T-helper 2 cell treated with Interferon-gamma antibody and Interleukin-4, amounts not matched to agents 5 μg/mL and 100 μg/mL, for 36 hours (primary cell): Measurements from ENCODE around the gene CMSS1.

ENCODE experiments used
- DNase-seq: peaks from one replicate; pipeline ENCODE4 v3.0.0; 2021; ENCODE audit warnings: low spot score
- H3K27ac Mint-ChIP-seq: one replicate; pipeline ENCODE4 v1.8.0; 2021; ENCODE audit warnings: mild to moderate bottlenecking, mixed read lengths
- H3K27me3 Mint-ChIP-seq: one replicate; pipeline ENCODE4 v1.8.0; 2021; ENCODE audit warnings: low read depth, mixed read lengths
- H3K36me3 Mint-ChIP-seq: one replicate; pipeline ENCODE4 v1.8.0; 2021; ENCODE audit warnings: low read depth, mixed read lengths
- H3K4me1 Mint-ChIP-seq: one replicate; pipeline ENCODE4 v1.8.0; 2021; ENCODE audit warnings: low read depth, mixed read lengths
- H3K4me3 Mint-ChIP-seq: one replicate; pipeline ENCODE4 v1.8.0; 2022; ENCODE audit warnings: mild to moderate bottlenecking, moderate library complexity, mixed read lengths
- H3K9me3 Mint-ChIP-seq: one replicate; pipeline ENCODE4 v1.8.0; 2021; ENCODE audit warnings: mixed read lengths

Gene CMSS1

DNA sequence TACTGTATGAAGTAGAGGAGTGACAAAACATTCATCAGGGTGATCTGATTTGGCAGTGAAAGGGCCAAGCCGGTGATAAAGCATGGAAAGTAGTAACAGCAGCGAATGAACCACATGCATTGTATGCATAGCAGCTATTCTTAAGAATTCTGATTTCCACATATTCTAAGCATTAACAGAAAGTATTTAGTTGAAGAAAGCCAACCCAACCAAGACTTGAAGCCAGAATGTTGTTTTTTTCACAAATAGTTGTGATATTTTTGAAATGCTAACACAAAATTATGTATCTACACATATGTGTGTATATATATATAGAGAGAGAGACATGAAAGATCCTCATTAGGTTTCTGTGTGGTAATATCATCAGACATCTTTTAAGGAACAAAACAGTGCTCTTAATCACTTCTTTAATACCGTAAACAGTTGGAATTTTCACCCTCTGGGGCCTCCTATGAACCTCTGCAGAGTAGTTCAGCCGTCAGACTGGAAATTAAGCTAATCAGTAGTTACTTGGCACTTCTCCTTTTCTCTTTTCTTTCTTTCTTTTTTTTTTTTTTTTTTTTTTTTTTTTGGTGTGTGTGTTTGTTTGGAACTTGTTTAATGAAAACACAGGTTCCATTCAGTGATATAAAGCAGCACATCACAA, 139.6 kb downstream of the CMSS1 start:
- Mint-ChIP-seq H3K9me3 (no peaks in the 10 kb centered on the region), H3K4me3 (no peak overlapping the region), H3K27ac (no peak overlapping the region), H3K27me3 (no peaks in the 10 kb centered on the region), H3K36me3 (no peaks in the 10 kb centered on the region), H3K4me1 (peaks cover 10% of the 10 kb centered on the region)
- no peak for DNase-seq

DNA sequence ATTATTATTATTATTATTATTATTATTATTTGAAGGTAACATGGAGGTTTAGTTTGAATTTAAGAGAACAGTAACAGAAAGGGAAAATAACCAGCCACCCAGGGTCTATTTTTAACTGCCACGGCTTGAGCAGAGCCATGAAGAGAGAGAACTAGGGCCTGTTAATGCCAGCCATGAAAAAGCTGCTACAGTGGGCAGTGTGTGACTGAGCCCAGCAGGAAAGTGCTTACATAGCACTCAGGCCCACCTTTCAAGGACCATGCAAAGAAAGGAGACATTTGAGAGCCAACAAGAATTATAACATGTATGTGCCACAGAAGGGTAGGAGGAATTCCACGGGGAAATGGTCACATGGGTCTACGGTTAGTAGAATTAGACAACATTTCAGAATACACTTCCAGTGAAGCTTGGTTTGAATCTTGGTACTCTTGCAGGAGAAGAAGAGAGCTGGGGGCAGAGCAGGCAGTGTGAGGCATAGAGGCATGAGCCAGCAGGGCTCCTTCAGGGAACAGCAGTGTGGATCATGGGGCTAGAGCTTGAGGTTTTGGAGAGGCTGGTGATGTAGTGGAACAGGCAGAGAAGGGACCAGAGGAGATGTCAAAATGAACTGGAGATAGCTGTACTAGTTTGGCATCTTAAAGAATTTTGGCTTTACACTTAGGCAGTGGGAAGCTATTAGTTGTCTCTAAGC, 140.7 kb downstream of the CMSS1 start:
- H3K27ac Mint-ChIP-seq, result no peak overlapping the region
- H3K4me1 Mint-ChIP-seq, result peaks cover 8% of the 10 kb centered on the region
- no peaks in the 10 kb centered on the region for H3K9me3 Mint-ChIP-seq
- H3K36me3 Mint-ChIP-seq, result no peaks in the 10 kb centered on the region
- no peak overlapping the region for H3K4me3 Mint-ChIP-seq
- no peak for DNase-seq
- H3K27me3 Mint-ChIP-seq, result no peaks in the 10 kb centered on the region

DNA sequence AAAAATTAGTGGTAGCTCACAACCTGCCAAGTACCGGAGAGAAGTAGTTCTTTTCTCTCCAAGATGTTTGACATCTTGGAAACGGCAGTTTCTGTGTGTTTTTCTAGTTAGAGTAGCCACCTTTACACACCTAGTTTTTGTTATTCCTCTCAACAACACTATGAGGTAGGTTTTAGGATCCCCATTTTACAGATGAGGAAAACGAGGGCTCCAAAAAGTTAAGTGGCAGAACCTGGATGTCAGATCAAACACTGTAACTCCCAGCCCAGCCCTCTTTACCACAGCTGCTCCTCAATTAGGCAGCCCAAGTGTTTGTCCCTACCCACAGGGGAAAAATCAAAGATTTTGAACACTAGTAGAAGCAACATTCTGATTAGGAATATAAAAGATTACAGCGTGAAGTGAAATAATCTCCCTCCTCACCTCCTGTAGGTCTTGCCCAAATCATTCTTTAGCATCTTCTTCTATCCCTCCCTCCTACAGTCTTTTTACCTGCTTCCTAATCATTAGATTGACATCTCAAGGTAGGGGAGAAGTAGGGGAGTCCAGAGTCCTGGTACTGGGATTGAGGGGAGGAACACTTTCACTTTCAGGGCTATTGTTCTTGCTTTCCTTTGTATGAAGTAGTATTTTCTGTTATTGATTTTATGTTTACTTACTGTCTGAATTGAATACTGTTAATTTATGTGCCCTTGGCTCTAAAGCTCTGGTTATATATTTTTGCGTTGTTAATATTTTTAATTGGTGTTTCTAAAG, 142.6 kb downstream of the CMSS1 start:
- Mint-ChIP-seq H3K36me3 (no peaks in the 10 kb centered on the region), H3K27me3 (no peaks in the 10 kb centered on the region), H3K9me3 (no peaks in the 10 kb centered on the region), H3K4me1 (peaks cover 2% of the 10 kb centered on the region), H3K27ac (no peak overlapping the region), H3K4me3 (no peak overlapping the region)
- no peak for DNase-seq

DNA sequence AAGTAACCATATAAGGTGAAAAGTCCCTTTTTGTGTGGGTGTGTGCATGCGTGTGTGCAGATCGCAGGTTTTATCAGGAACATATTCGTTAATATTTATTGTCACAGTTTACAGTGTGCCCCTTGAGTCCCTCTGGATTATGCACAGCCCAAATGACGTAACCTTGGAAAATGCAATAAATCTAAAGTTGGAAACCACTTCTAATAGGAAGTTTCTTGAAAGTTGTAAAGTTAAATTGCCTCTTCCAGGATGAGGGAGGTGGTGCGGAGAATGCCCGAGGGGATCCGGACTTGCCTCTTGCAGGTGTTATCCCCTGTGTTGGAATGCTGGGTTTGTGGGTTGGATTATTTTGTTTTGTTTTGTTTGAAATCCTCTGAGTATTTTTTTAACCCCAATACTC, 143.3 kb downstream of the CMSS1 start:
- Mint-ChIP-seq H3K27ac (no peak overlapping the region), H3K4me3 (no peak overlapping the region), H3K9me3 (no peaks in the 10 kb centered on the region)

DNA sequence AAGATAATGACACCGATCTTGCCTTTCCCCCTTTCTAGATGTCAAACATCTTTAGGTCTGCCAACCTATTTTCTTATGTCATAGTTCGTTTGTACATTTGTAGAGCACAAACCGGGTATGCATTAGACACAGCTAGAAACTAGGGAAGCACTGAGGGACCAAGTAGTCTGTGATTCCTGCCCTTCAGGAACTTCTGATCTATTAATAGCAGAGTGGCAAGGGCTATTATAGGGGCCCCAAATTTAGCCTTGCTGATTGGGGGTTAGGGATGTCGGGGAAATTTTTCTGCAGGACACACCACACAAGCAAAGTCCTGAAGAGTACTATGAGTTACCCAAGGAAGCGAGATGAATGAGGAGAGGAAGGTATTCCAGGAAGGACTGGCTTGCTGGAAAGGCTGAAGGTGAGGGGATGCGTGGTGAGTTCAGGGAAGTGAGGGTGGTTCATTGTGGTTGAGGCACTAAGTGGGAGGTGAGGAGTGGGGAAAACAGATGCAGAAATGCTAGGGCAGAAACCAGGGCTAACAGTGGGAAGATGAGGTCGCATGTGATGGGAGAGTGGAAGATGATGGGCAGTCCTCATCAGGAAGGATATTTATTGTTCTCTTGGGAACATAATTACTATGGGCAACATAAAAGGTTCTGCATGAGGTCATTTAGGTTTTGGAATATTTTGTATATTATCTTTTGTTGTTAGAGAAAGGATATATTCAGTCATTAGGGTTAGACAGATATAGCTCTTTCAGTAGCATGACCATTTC, 144.3 kb downstream of the CMSS1 start:
- H3K4me1 Mint-ChIP-seq, result peaks cover 2% of the 10 kb centered on the region
- no peak overlapping the region for H3K27ac Mint-ChIP-seq
- H3K9me3 Mint-ChIP-seq, result no peaks in the 10 kb centered on the region
- no peak overlapping the region for H3K4me3 Mint-ChIP-seq
- no peaks in the 10 kb centered on the region for H3K36me3 Mint-ChIP-seq
- no peak for DNase-seq
- H3K27me3 Mint-ChIP-seq, result no peaks in the 10 kb centered on the region

More for the DNA sequence above, 143.3 kb downstream of the CMSS1 start:
- Mint-ChIP-seq H3K36me3 (no peaks in the 10 kb centered on the region), H3K4me1 (peaks cover 2% of the 10 kb centered on the region), H3K27me3 (no peaks in the 10 kb centered on the region)
- no peak for DNase-seq

DNA sequence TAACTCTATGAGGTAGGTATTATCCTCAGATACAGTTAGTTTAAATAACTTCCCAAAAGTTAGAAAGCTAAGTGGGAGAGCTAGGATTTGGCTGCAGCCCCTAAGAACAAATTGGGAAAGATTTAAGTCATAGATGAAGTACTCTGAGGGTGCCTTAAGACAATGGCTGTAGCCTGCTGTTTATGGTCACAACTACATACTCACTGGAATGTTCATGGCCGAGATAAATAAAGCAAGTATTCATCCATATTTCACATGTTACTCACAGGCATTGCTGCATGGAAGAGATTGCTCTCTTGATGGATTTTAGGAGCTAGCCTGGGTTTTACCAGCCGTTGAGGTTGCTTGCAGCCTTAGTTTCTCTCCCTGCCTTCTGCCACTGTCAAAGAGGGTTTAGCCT, 145.0 kb downstream of the CMSS1 start:
- H3K36me3 Mint-ChIP-seq, result no peaks in the 10 kb centered on the region
- no peaks in the 10 kb centered on the region for H3K27me3 Mint-ChIP-seq
- H3K4me3 Mint-ChIP-seq, result no peak overlapping the region
- H3K4me1 Mint-ChIP-seq, result peaks cover 2% of the 10 kb centered on the region
- no peak for DNase-seq
- no peak overlapping the region for H3K27ac Mint-ChIP-seq
- no peaks in the 10 kb centered on the region for H3K9me3 Mint-ChIP-seq

DNA sequence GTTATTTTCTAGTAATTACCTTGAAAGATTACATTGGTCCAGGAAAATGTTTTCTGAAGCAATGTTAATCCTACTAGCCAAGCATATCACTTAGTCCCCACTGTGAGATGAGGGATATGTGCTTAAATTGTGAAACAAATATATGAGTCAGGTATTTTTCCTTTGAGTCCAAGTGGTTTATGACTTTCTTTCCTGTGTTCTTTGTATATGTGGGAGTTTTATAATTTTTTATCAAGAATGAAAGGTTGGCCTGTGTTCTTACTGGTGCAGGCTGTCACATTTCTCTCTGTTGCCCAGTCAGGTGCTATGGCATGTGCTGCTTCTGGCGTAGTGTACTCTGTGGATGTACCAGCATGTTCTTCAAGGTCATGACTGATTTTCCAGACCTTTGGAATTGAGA, 147.4 kb downstream of the CMSS1 start:
- Mint-ChIP-seq H3K36me3 (no peaks in the 10 kb centered on the region), H3K4me3 (no peak overlapping the region), H3K27me3 (no peaks in the 10 kb centered on the region), H3K27ac (no peak overlapping the region), H3K9me3 (no peaks in the 10 kb centered on the region), H3K4me1 (peaks cover 20% of the 10 kb centered on the region)
- DNase-seq, result no peak

DNA sequence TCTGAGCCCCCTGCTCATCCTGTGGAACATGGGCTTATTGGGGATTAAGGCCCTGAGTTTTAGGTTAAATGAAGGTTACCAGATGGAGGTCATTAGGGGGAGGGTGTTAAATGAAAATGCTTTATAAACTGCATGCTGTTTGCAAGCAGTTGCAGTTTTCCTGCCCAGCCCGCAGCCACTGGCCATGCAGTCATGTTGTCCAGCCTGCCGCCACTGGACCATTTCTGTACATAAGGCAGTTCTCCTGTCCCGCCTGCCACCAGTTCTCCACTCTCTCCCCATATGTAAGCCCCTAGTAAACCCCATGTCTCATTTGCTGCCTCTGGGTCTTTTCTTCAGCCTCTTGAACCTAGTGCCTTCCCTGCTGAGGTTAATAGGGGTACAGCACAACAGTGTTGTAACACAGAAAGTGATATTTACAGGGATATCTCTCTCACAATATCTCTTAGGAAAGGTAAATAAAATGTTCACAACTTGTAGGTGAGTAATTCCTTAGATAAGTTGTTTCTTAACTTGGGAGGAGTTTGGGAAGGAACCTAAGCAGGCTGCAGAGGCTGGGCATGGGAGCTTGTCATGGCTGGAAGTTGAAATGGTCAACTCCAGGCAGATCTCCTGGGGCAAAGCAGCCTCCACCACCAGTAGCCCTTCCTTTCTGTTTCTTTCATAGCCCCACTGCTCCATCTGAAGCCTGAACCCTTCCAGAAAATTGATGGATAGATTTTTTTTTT, 148.2 kb downstream of the CMSS1 start:
- H3K27ac Mint-ChIP-seq, result no peak overlapping the region

DNA sequence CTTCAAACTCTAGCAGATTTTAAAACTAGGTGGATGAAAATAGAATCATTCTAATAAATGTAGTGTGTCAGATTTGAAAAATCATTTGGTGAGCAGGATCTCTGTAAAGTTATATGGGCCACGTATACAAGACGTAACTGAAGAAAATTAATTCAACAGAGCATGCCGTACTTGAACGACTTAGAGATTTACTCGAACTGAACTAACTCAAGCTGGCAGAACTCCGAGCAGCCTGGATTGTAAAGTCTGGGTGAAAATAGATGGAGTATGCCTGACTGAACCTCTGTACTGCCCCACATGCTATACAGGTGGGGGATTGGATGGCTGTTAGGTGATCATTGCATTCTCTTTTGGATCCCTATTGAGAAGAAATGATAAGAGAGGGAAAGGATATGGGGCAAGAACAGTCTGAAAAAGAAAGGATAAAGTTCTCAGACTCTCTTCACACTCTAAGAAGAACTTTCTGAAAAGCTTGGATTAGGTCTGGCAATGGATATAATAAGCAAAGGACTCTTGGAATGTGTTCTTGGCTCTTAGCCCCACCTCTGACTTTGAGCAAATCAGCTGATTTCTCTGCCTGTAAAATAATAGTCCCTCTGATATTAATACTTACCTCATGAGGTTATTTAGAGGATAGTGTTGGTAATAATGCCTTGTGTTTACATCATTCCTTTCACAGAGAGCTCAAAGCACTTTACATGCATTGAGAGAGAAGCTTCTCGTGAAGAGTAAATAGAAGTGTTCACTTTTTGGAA, 149.2 kb downstream of the CMSS1 start:
- Mint-ChIP-seq H3K36me3 (no peaks in the 10 kb centered on the region), H3K4me3 (no peak overlapping the region), H3K27me3 (no peaks in the 10 kb centered on the region), H3K4me1 (peaks cover 27% of the 10 kb centered on the region), H3K27ac (no peak overlapping the region), H3K9me3 (no peaks in the 10 kb centered on the region)
- no peak for DNase-seq

More for the DNA sequence above, 148.2 kb downstream of the CMSS1 start:
- DNase-seq, result no peak
- Mint-ChIP-seq H3K27me3 (no peaks in the 10 kb centered on the region), H3K9me3 (no peaks in the 10 kb centered on the region), H3K4me3 (no peak overlapping the region), H3K36me3 (no peaks in the 10 kb centered on the region), H3K4me1 (peaks cover 28% of the 10 kb centered on the region)

DNA sequence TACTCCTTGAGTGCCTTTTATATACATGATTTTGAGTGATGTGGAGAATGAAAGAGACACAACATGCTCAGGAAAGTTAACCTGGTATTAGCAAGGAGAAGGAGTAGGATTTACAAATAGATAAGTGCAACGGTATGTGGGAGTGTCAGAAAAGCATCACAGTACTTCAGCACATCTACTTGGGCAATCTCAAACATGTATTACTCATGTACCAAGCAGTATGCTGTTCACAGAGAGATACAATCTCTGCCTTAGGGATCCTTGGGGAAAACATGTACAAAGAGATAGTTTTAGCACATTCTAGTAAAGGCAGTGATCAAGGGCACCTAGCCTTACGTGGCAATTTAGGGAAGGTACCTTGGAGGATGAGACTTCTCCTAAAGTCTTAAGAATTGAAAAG, 150.1 kb downstream of the CMSS1 start:
- DNase-seq, result no peak
- H3K9me3 Mint-ChIP-seq, result no peaks in the 10 kb centered on the region
- H3K4me1 Mint-ChIP-seq, result peaks cover 25% of the 10 kb centered on the region
- no peak overlapping the region for H3K4me3 Mint-ChIP-seq
- H3K27ac Mint-ChIP-seq, result no peak overlapping the region
- no peaks in the 10 kb centered on the region for H3K27me3 Mint-ChIP-seq
- no peaks in the 10 kb centered on the region for H3K36me3 Mint-ChIP-seq

DNA sequence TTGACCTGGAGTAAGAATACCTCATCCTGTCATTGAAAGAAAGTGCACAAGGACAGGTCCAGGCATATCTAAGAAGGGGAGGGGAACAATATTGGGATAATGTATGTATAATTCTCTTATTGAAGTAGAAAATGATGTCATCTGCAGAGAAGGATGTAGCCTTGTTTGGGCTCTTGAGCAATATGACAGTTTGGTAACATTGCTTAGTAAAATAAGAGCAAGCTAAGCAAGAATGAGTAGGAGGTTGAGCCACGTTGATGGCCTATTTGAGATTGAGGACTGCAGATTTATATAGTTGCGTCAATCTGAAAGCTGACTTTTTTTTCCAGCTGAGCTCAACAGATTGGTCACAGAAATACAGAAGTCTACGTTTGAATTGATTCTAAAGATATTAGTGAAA, 151.5 kb downstream of the CMSS1 start:
- no peak overlapping the region for H3K4me3 Mint-ChIP-seq
- DNase-seq, result no peak
- no peaks in the 10 kb centered on the region for H3K36me3 Mint-ChIP-seq
- no peaks in the 10 kb centered on the region for H3K27me3 Mint-ChIP-seq
- H3K4me1 Mint-ChIP-seq, result peaks cover 25% of the 10 kb centered on the region
- H3K9me3 Mint-ChIP-seq, result no peaks in the 10 kb centered on the region
- H3K27ac Mint-ChIP-seq, result no peak overlapping the region

DNA sequence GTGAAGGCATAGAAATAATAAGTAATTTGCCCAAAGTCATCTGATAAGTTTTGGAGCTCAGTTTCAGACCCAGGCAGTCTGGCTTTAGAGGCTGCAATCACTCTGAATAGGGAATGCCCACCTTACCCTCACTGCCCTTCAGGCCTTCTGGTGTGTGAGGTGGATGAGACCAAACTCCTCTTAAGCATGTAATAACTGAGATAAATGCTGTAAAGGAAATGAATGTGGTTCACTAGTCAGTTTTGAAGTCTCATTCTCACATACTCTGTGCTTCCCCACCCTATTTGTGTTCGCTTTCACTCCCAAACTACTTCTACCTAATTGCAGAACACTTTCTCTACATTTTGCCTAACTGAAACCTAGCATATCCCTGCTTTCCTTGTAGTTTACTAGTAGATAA, 152.5 kb downstream of the CMSS1 start:
- H3K9me3 Mint-ChIP-seq, result no peaks in the 10 kb centered on the region
- H3K27me3 Mint-ChIP-seq, result no peaks in the 10 kb centered on the region
- DNase-seq, result peak; percentile 15
- peak overlapping the region; percentile 7 for H3K4me3 Mint-ChIP-seq
- H3K36me3 Mint-ChIP-seq, result no peaks in the 10 kb centered on the region
- H3K4me1 Mint-ChIP-seq, result peaks cover 25% of the 10 kb centered on the region
- H3K27ac Mint-ChIP-seq, result no peak overlapping the region

DNA sequence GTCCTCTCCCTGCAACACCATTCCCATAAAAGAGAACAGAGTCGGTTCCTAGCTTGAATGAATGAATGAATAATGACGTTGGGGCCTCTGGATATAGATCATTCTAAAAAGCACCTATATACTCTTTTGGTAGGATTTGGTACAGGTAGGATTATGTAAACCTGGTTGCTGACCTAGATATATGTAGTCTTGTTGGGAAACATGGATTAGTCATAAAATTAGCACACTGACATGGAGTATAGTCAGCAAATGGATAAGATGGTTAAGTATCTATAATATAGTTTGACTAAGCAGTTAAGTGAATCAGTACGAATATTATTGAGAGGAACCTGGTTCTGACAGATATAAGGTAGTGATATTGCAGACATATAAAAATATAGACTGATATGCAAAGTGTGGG, 154.1 kb downstream of the CMSS1 start:
- Mint-ChIP-seq H3K4me1 (peaks cover 27% of the 10 kb centered on the region), H3K27me3 (no peaks in the 10 kb centered on the region), H3K9me3 (no peaks in the 10 kb centered on the region), H3K27ac (no peak overlapping the region), H3K4me3 (no peak overlapping the region), H3K36me3 (no peaks in the 10 kb centered on the region)
- no peak for DNase-seq
